Large intestine (tissue), 3 donors: Measurements from ENCODE around the gene ANKMY1. TPM values are rescaled to one million over a fixed set of nuclear protein-coding genes. Genes with fewer than 3 reads are reported as not detected.

Source experiments
- DNase-seq, 2 donors: peaks; one replicate each; pipeline versions ENCODE4 v3.0.0 to v3.0.0-alpha.2; 2013
- H3K27ac ChIP-seq: one replicate; pipeline ENCODE4 v1.5.1; 2013; ENCODE audit warnings: low read length
- H3K27me3 ChIP-seq: 2 replicates; pipeline ENCODE4 v1.6.1; 2013; ENCODE audit warnings: low read length; ENCODE audit not compliant: control insufficient read depth, insufficient read depth
- H3K36me3 ChIP-seq: 2 replicates; pipeline ENCODE4 v1.6.1; 2013; ENCODE audit warnings: low read length; ENCODE audit not compliant: control insufficient read depth, insufficient read depth
- H3K4me1 ChIP-seq: one replicate; pipeline ENCODE4 v1.6.1; 2013; ENCODE audit warnings: low read length; ENCODE audit not compliant: control insufficient read depth, insufficient read depth
- H3K4me3 ChIP-seq: one replicate; pipeline ENCODE4 v1.5.1; 2013; ENCODE audit warnings: low read length
- H3K9me3 ChIP-seq: one replicate; pipeline ENCODE4 v1.6.1; 2013; ENCODE audit warnings: mild to moderate bottlenecking, low read depth, low read length, moderate library complexity; ENCODE audit not compliant: control insufficient read depth
- WGBS: methylation state at CpG from one replicate; pipeline ENCODE4 v1.1.5; 2013; ENCODE audit warnings: low lambda C conversion rate; ENCODE audit not compliant: insufficient coverage; 5-methylcytosine and 5-hydroxymethylcytosine counted together
- polyA plus RNA-seq: library from polyadenylated mRNA; unstranded; fragments of 120-200 nt; gene quantifications from one replicate; pipeline ENCODE4 v1.2.1, GENCODE V29; 2013

The ANKMY1 gene
- polyA plus RNA-seq, 1 donor, result 14.0 TPM

GRCh38 chr2:240594511-240595380, 37.0 kb upstream of the ANKMY1 start:
- H3K27ac ChIP-seq, result no peak overlapping the region
- no peak for DNase-seq
- no peaks in the 10 kb centered on the region for H3K4me1 ChIP-seq
- WGBS, result no CpG with 5 or more reads among the region's 34 CpGs
- H3K27me3 ChIP-seq, result no peaks in the 10 kb centered on the region
- no peak overlapping the region for H3K4me3 ChIP-seq
- H3K36me3 ChIP-seq, result peaks cover 71% of the 10 kb centered on the region
- no peaks in the 10 kb centered on the region for H3K9me3 ChIP-seq

- H3K4me3 ChIP-seq, result no peak overlapping the region
- no peaks in the 10 kb centered on the region for H3K27me3 ChIP-seq
- no peaks in the 10 kb centered on the region for H3K4me1 ChIP-seq
- no peak overlapping the region for H3K27ac ChIP-seq
- peaks cover 72% of the 10 kb centered on the region for H3K36me3 ChIP-seq
- H3K9me3 ChIP-seq, result no peaks in the 10 kb centered on the region
- WGBS, result no CpG with 5 or more reads among the region's 19 CpGs
- DNase-seq, result no peak
Measured at GRCh38 chr2:240593703-240594451, 36.1 kb upstream of the ANKMY1 start.

- H3K4me1 ChIP-seq, result peaks cover 5% of the 10 kb centered on the region
- WGBS, result no CpG with 5 or more reads among the region's 20 CpGs
- H3K27ac ChIP-seq, result no peak overlapping the region
- no peak overlapping the region for H3K4me3 ChIP-seq
- DNase-seq, result no peak
- H3K9me3 ChIP-seq, result no peaks in the 10 kb centered on the region
- peaks cover 65% of the 10 kb centered on the region for H3K36me3 ChIP-seq
- no peaks in the 10 kb centered on the region for H3K27me3 ChIP-seq
Measured at GRCh38 chr2:240593026-240593702, 35.4 kb upstream of the ANKMY1 start.

GRCh38 chr2:240591784-240592183, 34.0 kb upstream of the ANKMY1 start:
- peaks cover 14% of the 10 kb centered on the region for H3K4me1 ChIP-seq
- no CpG with 5 or more reads among the region's 13 CpGs for WGBS
- H3K27ac ChIP-seq, result no peak overlapping the region
- peaks cover 52% of the 10 kb centered on the region for H3K36me3 ChIP-seq
- H3K27me3 ChIP-seq, result no peaks in the 10 kb centered on the region
- H3K9me3 ChIP-seq, result no peaks in the 10 kb centered on the region
- no peak overlapping the region for H3K4me3 ChIP-seq
- DNase-seq, result no peak

GRCh38 chr2:240591226-240591625, 33.4 kb upstream of the ANKMY1 start:
- WGBS, result 96% methylated on average over 4 of the region's 6 CpGs
- Histone ChIP-seq H3K9me3 (no peaks in the 10 kb centered on the region), H3K27me3 (no peaks in the 10 kb centered on the region), H3K4me3 (no peak overlapping the region), H3K36me3 (peaks cover 47% of the 10 kb centered on the region), H3K27ac (no peak overlapping the region), H3K4me1 (peaks cover 14% of the 10 kb centered on the region)
- no peak for DNase-seq

GRCh38 chr2:240590681-240591111, 32.9 kb upstream of the ANKMY1 start:
- Histone ChIP-seq H3K4me3 (no peak overlapping the region), H3K36me3 (peaks cover 42% of the 10 kb centered on the region), H3K27ac (no peak overlapping the region), H3K4me1 (peaks cover 14% of the 10 kb centered on the region), H3K27me3 (no peaks in the 10 kb centered on the region), H3K9me3 (no peaks in the 10 kb centered on the region)
- WGBS, result no CpG with 5 or more reads among the region's 21 CpGs
- DNase-seq, result no peak

- Histone ChIP-seq H3K27me3 (no peaks in the 10 kb centered on the region), H3K4me3 (no peak overlapping the region), H3K27ac (no peak overlapping the region), H3K9me3 (no peaks in the 10 kb centered on the region), H3K36me3 (peaks cover 34% of the 10 kb centered on the region), H3K4me1 (peaks cover 21% of the 10 kb centered on the region)
- DNase-seq, result no peak
- no CpG with 5 or more reads among the region's 16 CpGs for WGBS
Measured at GRCh38 chr2:240589850-240590525, 32.2 kb upstream of the ANKMY1 start.

- Histone ChIP-seq H3K9me3 (no peaks in the 10 kb centered on the region), H3K4me3 (no peak overlapping the region), H3K27ac (no peak overlapping the region), H3K36me3 (peaks cover 34% of the 10 kb centered on the region), H3K27me3 (no peaks in the 10 kb centered on the region), H3K4me1 (peaks cover 26% of the 10 kb centered on the region)
- no CpG with 5 or more reads among the region's 14 CpGs for WGBS
- no peak for DNase-seq
Measured at GRCh38 chr2:240589375-240589774, 31.6 kb upstream of the ANKMY1 start.

- H3K9me3 ChIP-seq, result no peaks in the 10 kb centered on the region
- WGBS, result 100% methylated on average over 1 of the region's 4 CpGs
- peaks cover 33% of the 10 kb centered on the region for H3K36me3 ChIP-seq
- no peak overlapping the region for H3K27ac ChIP-seq
- H3K4me1 ChIP-seq, result peaks cover 26% of the 10 kb centered on the region
- H3K27me3 ChIP-seq, result no peaks in the 10 kb centered on the region
- no peak overlapping the region for H3K4me3 ChIP-seq
- no peak for DNase-seq
Measured at GRCh38 chr2:240588669-240589068, 30.9 kb upstream of the ANKMY1 start.
